WERI-Rb-1 (cell line): ENCODE data around the gene PTPRCAP.
A peak's percentile ranks its signal among the peaks of the same experiment; 100 is the strongest.
"Not testable (repeated sequence)": the region's sequence is repeated elsewhere in the genome, so short reads cannot be mapped to it uniquely, and the experiment has no call there.

Experiments
- DNase-seq: peaks from one replicate; pipeline ENCODE4 v3.0.0-alpha.2; 2020
- H3K27ac ChIP-seq: fragments of 250-450 bp; sonication (Bioruptor Pico); 2 replicates; pipeline ENCODE4 v1.5.1; 2020; ENCODE audit warnings: mild to moderate bottlenecking, moderate library complexity
- H3K27me3 ChIP-seq: fragments of 250-450 bp; sonication (Bioruptor Pico); 2 replicates; pipeline ENCODE4 v1.5.1; 2021; ENCODE audit warnings: mild to moderate bottlenecking, low read depth, moderate library complexity; ENCODE audit not compliant: insufficient read depth, severe bottlenecking
- H3K36me3 ChIP-seq: fragments of 250-450 bp; sonication (Bioruptor Pico); 2 replicates; pipeline ENCODE4 v1.5.1; 2020; ENCODE audit warnings: mild to moderate bottlenecking, moderate library complexity
- H3K4me3 ChIP-seq: 2 replicates; pipeline ENCODE4 v1.5.1; 2011; ENCODE audit warnings: low read depth, mild to moderate bottlenecking, control low read depth, low read length
- H3K9me3 ChIP-seq: fragments of 250-450 bp; sonication (Bioruptor Pico); 2 replicates; pipeline ENCODE4 v1.5.1; 2021; ENCODE audit warnings: mild to moderate bottlenecking, moderate library complexity; ENCODE audit not compliant: severe bottlenecking
- CTCF ChIP-seq: IDR thresholded peaks from 2 replicates; pipeline ENCODE4 v1.5.1; 2011; ENCODE audit warnings: low read depth, mild to moderate bottlenecking, control low read depth, inconsistent platforms, low read length

Gene PTPRCAP

GRCh38 chr11:67405688-67406339, 31.7 kb downstream of the PTPRCAP start:
- no peak overlapping the region for H3K4me3 ChIP-seq
- no peaks in the 10 kb centered on the region for H3K9me3 ChIP-seq
- peaks cover 5% of the 10 kb centered on the region for H3K36me3 ChIP-seq
- no peaks in the 10 kb centered on the region for H3K27me3 ChIP-seq
- no peak for TF ChIP-seq CTCF
- no peak for DNase-seq
- H3K27ac ChIP-seq: no peak overlapping the region

- no peaks in the 10 kb centered on the region for H3K9me3 ChIP-seq
- peaks cover 11% of the 10 kb centered on the region for H3K36me3 ChIP-seq
- no peak overlapping the region for H3K27ac ChIP-seq
- no peak for DNase-seq
- no peak overlapping the region for H3K4me3 ChIP-seq
- no peaks in the 10 kb centered on the region for H3K27me3 ChIP-seq
- TF ChIP-seq CTCF: no peak
Observed at GRCh38 chr11:67405196-67405567, 32.3 kb downstream of the PTPRCAP start.

- no peak for DNase-seq
- H3K4me3 ChIP-seq: no peak overlapping the region
Observed at GRCh38 chr11:67404515-67405195, 32.8 kb downstream of the PTPRCAP start.

GRCh38 chr11:67403085-67403484, 34.4 kb downstream of the PTPRCAP start:
- DNase-seq, H3K4me3 ChIP-seq, H3K27me3 ChIP-seq, H3K9me3 ChIP-seq: not testable (repeated sequence)
- H3K36me3 ChIP-seq: peaks cover 32% of the 10 kb centered on the region
- peak overlapping the region; percentile 91 for H3K27ac ChIP-seq

More at GRCh38 chr11:67404515-67405195, 32.8 kb downstream of the PTPRCAP start:
- Histone ChIP-seq H3K27ac (no peak overlapping the region), H3K36me3 (peaks cover 16% of the 10 kb centered on the region), H3K9me3 (no peaks in the 10 kb centered on the region), H3K27me3 (no peaks in the 10 kb centered on the region)
- no peak for TF ChIP-seq CTCF

GRCh38 chr11:67402192-67402839, 35.2 kb downstream of the PTPRCAP start:
- DNase-seq: peak; percentile 75
- not testable (repeated sequence) for H3K9me3 ChIP-seq, H3K27me3 ChIP-seq
- Histone ChIP-seq H3K27ac (peak overlapping the region; percentile 91), H3K4me3 (peak overlapping the region; percentile 56), H3K36me3 (peaks cover 40% of the 10 kb centered on the region)

GRCh38 chr11:67401495-67402191, 35.8 kb downstream of the PTPRCAP start, which contains the start of gene PPP1CA:
Gene PPP1CA, minus strand, starts transcription at chr11:67401858. Its CDS starts 76 bp downstream, at chr11:67401782.
- Histone ChIP-seq H3K27ac (peak within 1 kb of the TSS; percentile 91), H3K4me3 (peak within 1 kb of the TSS; percentile 89), H3K9me3 (no peaks in the 10 kb centered on the region), H3K27me3 (no peaks in the 10 kb centered on the region), H3K36me3 (peaks cover 46% of the 10 kb centered on the region)
- TF ChIP-seq CTCF: peak; percentile 15; the same call in 1 of the 2 replicates
- DNase-seq: peak; percentile 89
